Heart left ventricle (tissue), 16 donors: Measurements from ENCODE around the gene AKAP6. TPM values are rescaled to one million over a fixed set of nuclear protein-coding genes. Genes with fewer than 3 reads are reported as not detected.

Experiments
- ATAC-seq, 4 donors: fragments of 200-7000 bp; cut with Tn5 transposase; one replicate each; pipeline ENCODE4 v1.9.1; 2020 to 2022; ENCODE audit warnings: moderate library complexity in 4 of 4, mild to moderate bottlenecking in 3 of 4, moderate number of reproducible peaks in 1 of 4
- DNase-seq, 5 donors: peaks; one replicate each; pipeline ENCODE4 v3.0.0-alpha.2; 2020
- H3K27ac ChIP-seq, 12 donors: fragments of 200-600 bp; sonication (generic) in 4 of 12; one replicate each; pipeline versions ENCODE4 v1.5.0 to v1.8.0; 2016 to 2022; ENCODE audit warnings: mild to moderate bottlenecking in 2 of 12
- H3K27me3 ChIP-seq, 9 donors: fragments of 200-600 bp; sonication (generic) in 2 of 9; one replicate each; pipeline versions ENCODE4 v1.5.1 to v1.8.0; 2016 to 2022; ENCODE audit warnings: mild to moderate bottlenecking in 3 of 9
- H3K36me3 ChIP-seq, 9 donors: fragments of 200-600 bp; sonication (generic) in 2 of 9; one replicate each; pipeline versions ENCODE4 v1.5.0 to v1.8.0; 2018 to 2022; ENCODE audit warnings: mild to moderate bottlenecking in 2 of 9
- H3K4me1 ChIP-seq, 12 donors: fragments of 200-600 bp; sonication (generic) in 4 of 12; one replicate each; pipeline versions ENCODE4 v1.5.0 to v1.8.0; 2016 to 2022; ENCODE audit warnings: mild to moderate bottlenecking in 3 of 12
- H3K4me3 ChIP-seq, 12 donors: fragments of 200-600 bp; sonication (generic) in 4 of 12; one replicate each; pipeline versions ENCODE4 v1.5.0 to v1.8.0; 2017 to 2022; ENCODE audit warnings: mild to moderate bottlenecking in 9 of 12, moderate library complexity in 4 of 12
- H3K9me3 ChIP-seq, 12 donors: fragments of 200-600 bp; sonication (generic) in 4 of 12; one replicate each; pipeline versions ENCODE4 v1.5.0 to v1.8.0; 2016 to 2022; ENCODE audit warnings: mild to moderate bottlenecking in 1 of 12
- POLR2A ChIP-seq, 2 donors: fragments of 450-650 bp; IDR thresholded peaks; one replicate each; pipeline ENCODE4 v1.6.1; 2017; ENCODE audit warnings: antibody characterized with exemption in 2 of 2, mild to moderate bottlenecking in 2 of 2, moderate library complexity in 2 of 2
- WGBS, 4 donors: extraction: QIAGEN DNeasy Blood & Tissue Kit in 2 of 4; methylation state at CpG; one replicate each; pipeline versions ENCODE4 v1.1.5 to v1.1.7; 2013 to 2018; 5-methylcytosine and 5-hydroxymethylcytosine counted together
- intact Hi-C, 10 donors: fragments of 100-400 bp; cut with DNase I; formaldehyde crosslinking; loops; one replicate each; pipeline versions ENCODE4 v1.11.1 to v1.14.2; 2022
- polyA plus RNA-seq, 2 donors: library from polyadenylated mRNA; stranded (reverse); fragments of 200-250 nt; gene quantifications; one replicate each; pipeline ENCODE4 v1.2.3, GENCODE V29; 2013
- total RNA-seq, 9 donors: library from RNA; depleted of rRNA in 2 of 9; stranded (reverse); fragments of >200 nt in 2 of 9; fragmentation: NEBNext Ultra II Directional in 3 of 9; extraction: Animal tissue kit (Norgen Biotek cat#: 25700) in 3 of 9; gene quantifications; one replicate each; pipeline versions ENCODE4 v1.1.0 to v1.2.4, GENCODE V29; 2016 to 2023
- TF ChIP-seq, protein P1 (sequence below), 12 donors: fragments of 200-600 bp; sonication (generic) in 4 of 12; IDR thresholded peaks; one replicate each; pipeline versions ENCODE4 v1.5.0 to v1.8.0; 2018 to 2022; ENCODE audit warnings: antibody characterized with exemption in 12 of 12, mild to moderate bottlenecking in 5 of 12
- donor health status: ischemic (EF 13 %, LVEDD 7.1; RV severe dilation, severe dysfunction).
- donor health status: healthy with polysubstance abuse.
- donor health status: DM: no; HTN: yes; CAD: no.
- donor health status: DM: no; HTN: no; CAD: no.
- donor health status: ischemic (EF 25% LVEDD 6.9; RV normal size, moderate dysfunction).
- donor health status: ischemic (EF 25% LVEDD 5.7; RV mildly dilated, moderate dysfunction).
- donor health status: healthy.
- donor health status: DM: yes; HTN: yes; CAD: no.
- donor health status: ischemic (EF 35%, LVEDD 5.7; RV mildly dilated, moderate dysfunction).
- donor health status: nonischemic (EF 11% LVEDD 7.7; RV severe dilation, severe dysfunction).
- donor health status: DM: yes; HTN: yes; CAD: no.
- donor health status: PGD.
- donor health status: ischemic (EF 29% LVEDD 5.4; RV normal size, mild dysfunction).
- donor health status: nonischemic (EF 23%, LVEDD 6.1; RV moderate dilation, normal function).

The AKAP6 gene
- total and polyA plus RNA-seq, 11 donors, result 20.4 to 303 (median 206) TPM

DNA sequence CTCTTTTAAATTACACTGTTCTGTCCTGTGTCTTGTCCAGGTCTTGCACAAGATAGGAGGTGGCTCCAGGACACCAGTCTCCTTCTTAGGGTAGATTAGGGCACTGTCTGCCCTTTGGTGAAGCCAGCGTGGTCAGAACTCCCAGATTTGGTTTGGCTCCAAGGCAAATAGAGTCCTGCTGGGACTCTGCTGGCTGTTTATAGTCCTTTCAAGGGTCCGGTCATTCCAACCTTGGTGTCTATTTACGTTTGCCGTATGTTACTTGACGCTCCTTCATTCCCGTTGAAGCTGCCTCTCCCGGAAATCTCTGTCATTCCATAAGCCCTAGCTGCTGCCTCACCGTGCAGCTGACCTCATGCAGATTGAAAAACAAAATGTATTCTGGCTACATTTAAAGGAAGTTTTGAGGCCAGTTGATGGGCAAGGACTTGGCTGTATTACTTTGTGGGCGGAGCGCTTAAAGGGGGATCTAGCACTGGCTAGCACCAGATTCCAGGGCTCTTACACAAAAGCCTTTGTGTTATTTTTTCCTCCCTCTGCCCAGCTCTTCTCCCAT is 180.6 kb downstream of the AKAP6 start:
- intact Hi-C loops, result loop anchor here in 2 of 10 donors (5.0 to 10.0 kb wide), 2 partner anchors 37 to 85 kb away; no protein-coding TSS in a partner anchor
- peak in 4 of 5 donors; percentile 52 to 81 (median 57) for DNase-seq
- peak overlapping the region in 7 of 12 donors; percentile 2 to 39 (median 15) for H3K4me3 ChIP-seq
- no peaks in the 10 kb centered on the region for H3K27me3 ChIP-seq
- WGBS, 4 donors, result 21 to 34% (median 23%) methylated on average over 10 of the region's 10 CpGs
- no peak for TF ChIP-seq POLR2A (IDR thresholded peaks at IDR 0.05)
- TF ChIP-seq, protein P1, sequence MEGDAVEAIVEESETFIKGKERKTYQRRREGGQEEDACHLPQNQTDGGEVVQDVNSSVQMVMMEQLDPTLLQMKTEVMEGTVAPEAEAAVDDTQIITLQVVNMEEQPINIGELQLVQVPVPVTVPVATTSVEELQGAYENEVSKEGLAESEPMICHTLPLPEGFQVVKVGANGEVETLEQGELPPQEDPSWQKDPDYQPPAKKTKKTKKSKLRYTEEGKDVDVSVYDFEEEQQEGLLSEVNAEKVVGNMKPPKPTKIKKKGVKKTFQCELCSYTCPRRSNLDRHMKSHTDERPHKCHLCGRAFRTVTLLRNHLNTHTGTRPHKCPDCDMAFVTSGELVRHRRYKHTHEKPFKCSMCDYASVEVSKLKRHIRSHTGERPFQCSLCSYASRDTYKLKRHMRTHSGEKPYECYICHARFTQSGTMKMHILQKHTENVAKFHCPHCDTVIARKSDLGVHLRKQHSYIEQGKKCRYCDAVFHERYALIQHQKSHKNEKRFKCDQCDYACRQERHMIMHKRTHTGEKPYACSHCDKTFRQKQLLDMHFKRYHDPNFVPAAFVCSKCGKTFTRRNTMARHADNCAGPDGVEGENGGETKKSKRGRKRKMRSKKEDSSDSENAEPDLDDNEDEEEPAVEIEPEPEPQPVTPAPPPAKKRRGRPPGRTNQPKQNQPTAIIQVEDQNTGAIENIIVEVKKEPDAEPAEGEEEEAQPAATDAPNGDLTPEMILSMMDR (IDR thresholded peaks at IDR 0.05), result no peak
- peak; percentile 84 to 92 (median 90) for ATAC-seq
- no peaks in the 10 kb centered on the region for H3K9me3 ChIP-seq
- peaks cover 0 to 75% (median 23%) of the 10 kb centered on the region in 12 donors for H3K4me1 ChIP-seq
- no peaks in the 10 kb centered on the region for H3K36me3 ChIP-seq
- H3K27ac ChIP-seq, result peak overlapping the region; percentile 61 to 96 (median 84)

DNA sequence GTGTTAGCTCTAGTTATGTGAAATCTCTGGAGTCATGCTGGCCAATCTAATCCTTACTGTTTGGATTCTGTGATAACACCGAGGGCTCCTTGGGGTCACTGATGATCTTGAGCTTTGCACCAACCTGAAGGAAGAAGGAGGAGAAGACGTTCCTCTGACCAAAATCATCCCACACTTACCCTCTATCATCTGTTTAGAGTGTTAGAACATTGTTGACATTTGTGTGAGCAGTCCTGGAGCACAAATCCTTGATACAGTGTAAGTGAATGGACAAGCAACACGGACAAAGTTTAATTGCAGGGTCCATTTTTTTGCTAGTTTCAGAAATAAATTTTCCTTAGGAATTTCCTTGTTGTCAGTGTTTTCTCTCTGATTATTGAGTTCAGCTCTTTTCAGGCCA is 181.7 kb downstream of the AKAP6 start:
- peak overlapping the region in 1 of 12 donors; percentile 3 for H3K4me3 ChIP-seq
- H3K27me3 ChIP-seq, result no peaks in the 10 kb centered on the region
- DNase-seq (no peak), ATAC-seq (peak in 3 of 4 donors; percentile 21 to 28 (median 23))
- peak overlapping the region; percentile 13 to 89 (median 82) for H3K27ac ChIP-seq
- TF ChIP-seq, protein P1 (IDR thresholded peaks at IDR 0.05), result no peak
- TF ChIP-seq POLR2A (IDR thresholded peaks at IDR 0.05), result no peak
- no peaks in the 10 kb centered on the region for H3K36me3 ChIP-seq
- H3K4me1 ChIP-seq, result peaks cover 0 to 76% (median 24%) of the 10 kb centered on the region in 12 donors
- no peaks in the 10 kb centered on the region for H3K9me3 ChIP-seq
- intact Hi-C loops, result loop anchor here in 2 of 10 donors (5.0 to 10.0 kb wide), 2 partner anchors 39 to 86 kb away; no protein-coding TSS in a partner anchor
- WGBS, 4 donors, result 24 to 37% (median 33%) methylated on average over 3 of the region's 3 CpGs

DNA sequence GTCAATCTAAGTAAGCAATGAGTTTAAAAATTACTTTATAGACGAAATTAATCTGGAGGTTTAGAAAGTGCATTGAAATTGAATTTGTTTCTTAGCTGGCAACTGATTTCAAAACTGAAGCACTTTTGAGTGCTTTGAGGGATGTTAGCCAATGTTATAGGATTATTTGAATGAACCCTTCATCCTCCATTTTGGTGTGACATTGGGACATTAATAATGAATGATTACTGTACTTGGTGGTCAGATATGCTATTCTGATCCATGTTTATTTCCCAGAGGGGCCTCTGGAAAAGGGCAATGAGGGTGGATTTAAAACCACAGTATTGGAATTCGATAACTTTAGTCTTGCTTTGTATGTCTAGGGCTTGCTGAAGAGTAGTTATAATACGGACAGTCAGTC is 183.2 kb downstream of the AKAP6 start:
- WGBS, 4 donors, result 37 to 57% (median 50%) methylated on average over 3 of the region's 3 CpGs
- intact Hi-C loops, result loop anchor here in 2 of 10 donors (5.0 to 10.0 kb wide), 2 partner anchors 40 to 88 kb away; no protein-coding TSS in a partner anchor
- ATAC-seq, result no peak
- Histone ChIP-seq H3K36me3 (no peaks in the 10 kb centered on the region), H3K4me1 (peaks cover 0 to 71% (median 24%) of the 10 kb centered on the region in 12 donors), H3K27me3 (no peaks in the 10 kb centered on the region), H3K9me3 (no peaks in the 10 kb centered on the region), H3K27ac (peak overlapping the region in 8 of 12 donors; percentile 32 to 89 (median 64)), H3K4me3 (no peak overlapping the region)
- DNase-seq, result no peak
- TF ChIP-seq POLR2A (IDR thresholded peaks at IDR 0.05), result no peak
- TF ChIP-seq, protein P1 (IDR thresholded peaks at IDR 0.05), result no peak

DNA sequence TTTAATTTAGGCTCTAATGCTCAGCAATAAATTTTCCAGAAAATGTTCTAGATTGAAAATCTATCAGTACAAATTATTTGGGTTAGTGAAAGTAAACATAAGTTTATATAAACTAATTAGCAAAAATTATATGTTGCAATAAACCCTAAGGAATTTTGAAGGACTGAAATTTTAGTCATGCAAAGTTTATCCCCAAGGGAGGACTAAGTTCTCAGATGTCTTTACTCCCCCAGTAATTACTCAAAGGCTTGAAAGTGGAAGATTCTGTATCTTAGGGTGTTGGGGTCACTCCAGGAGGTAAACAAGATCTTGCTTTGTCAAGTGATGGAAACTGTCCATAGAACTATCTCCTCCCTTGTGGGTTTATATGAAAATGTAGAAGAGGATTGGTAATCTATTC is 183.7 kb downstream of the AKAP6 start:
- ATAC-seq, result no peak

More for the DNA sequence above, 183.7 kb downstream of the AKAP6 start:
- no peaks in the 10 kb centered on the region for H3K27me3 ChIP-seq
- H3K36me3 ChIP-seq, result no peaks in the 10 kb centered on the region
- no peak overlapping the region for H3K4me3 ChIP-seq
- peak overlapping the region in 8 of 12 donors; percentile 32 to 89 (median 64) for H3K27ac ChIP-seq
- peaks cover 0 to 66% (median 24%) of the 10 kb centered on the region in 12 donors for H3K4me1 ChIP-seq
- no peak for DNase-seq
- H3K9me3 ChIP-seq, result no peaks in the 10 kb centered on the region
- intact Hi-C loops, result loop anchor here in 2 of 10 donors (5.0 to 10.0 kb wide), 2 partner anchors 41 to 88 kb away; no protein-coding TSS in a partner anchor
- TF ChIP-seq, protein P1 (IDR thresholded peaks at IDR 0.05), result no peak
- TF ChIP-seq POLR2A (IDR thresholded peaks at IDR 0.05), result no peak
